NCI-H774 (cell line): Measurements from ENCODE around the gene KLK6.
"Not testable (repeated sequence)": the region's sequence is repeated elsewhere in the genome, so short reads cannot be mapped to it uniquely, and the experiment has no call there.

Experiments used
- DNase-seq: peaks from one replicate; lab custom pipeline; 2025; lab: John Stamatoyannopoulos, UW

KLK6 gene

GRCh38 chr19:50992666-50993035 is 23.3 kb upstream of the KLK6 start:
- no peak for DNase-seq

- DNase-seq: not testable (repeated sequence)
Measured at GRCh38 chr19:50984416-50984815, 15.0 kb upstream of the KLK6 start.

DNA sequence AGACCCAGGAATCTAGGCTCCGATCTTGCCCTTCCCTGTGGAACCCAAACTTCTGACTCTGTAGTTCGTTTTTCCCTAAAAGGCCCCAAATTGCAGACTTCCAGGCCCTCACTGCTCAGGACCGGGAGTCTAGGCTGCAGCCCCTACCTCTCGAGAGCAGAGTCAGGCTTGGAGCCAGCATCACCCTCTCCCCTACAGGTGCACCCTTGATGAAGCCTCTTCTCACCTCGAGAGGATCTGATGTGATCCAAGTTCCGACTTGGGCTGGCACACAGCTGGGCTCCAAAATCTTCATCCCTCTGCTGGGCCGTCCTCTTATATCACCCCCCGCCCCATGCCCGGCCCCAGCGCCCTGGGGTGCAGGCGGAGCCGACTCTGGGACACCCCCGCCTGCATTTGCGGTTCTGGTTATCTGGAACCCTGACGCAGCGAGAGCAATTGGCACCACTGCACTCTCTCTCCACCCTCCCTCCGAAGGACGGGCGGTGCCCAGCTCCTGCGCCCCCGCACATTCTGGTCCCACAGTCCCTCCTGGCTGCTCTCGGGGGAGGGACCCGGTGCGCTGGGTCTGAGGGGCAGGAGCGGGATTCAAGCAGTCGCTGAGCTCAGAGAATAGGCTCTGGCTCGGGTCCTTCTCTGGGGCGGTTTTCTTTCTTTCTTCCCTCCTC is 14.4 kb upstream of the KLK6 start, which contains the start of gene KLK7:
KLK7 (minus strand) TSS at position 293 of the 668 bp plus-strand sequence. CDS start 1,518 bp downstream, outside the sequence.
- no peak for DNase-seq

GRCh38 chr19:50982186-50982585 is 12.8 kb upstream of the KLK6 start:
- DNase-seq: no peak

DNA sequence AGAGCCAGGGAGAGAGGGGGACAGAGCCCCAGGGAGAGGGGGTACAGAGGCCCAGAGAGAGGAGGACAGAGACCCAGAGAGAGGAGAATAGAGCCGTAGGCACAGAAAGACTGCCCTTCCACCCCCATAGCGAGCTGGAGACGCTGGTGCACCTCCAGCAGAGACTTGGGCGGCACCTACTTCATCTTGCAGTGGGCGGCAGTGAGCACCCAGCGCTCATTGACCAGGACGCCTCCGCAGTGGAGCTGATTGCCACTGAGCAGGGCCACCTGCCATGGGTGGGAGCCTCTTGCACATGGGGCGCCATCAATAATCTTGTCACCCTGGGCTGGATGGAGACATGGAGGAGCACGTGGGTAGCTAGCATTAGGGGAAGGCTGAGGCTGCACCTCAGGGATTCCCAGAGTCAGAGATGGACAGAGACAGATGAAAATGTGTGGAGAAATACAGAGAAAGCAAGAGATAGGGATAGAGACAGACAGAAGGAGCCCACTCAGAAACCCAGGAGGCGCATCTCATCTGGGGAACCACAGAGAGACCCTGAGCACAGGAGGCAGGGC is 12.3 kb upstream of the KLK6 start:
- no peak for DNase-seq

DNA sequence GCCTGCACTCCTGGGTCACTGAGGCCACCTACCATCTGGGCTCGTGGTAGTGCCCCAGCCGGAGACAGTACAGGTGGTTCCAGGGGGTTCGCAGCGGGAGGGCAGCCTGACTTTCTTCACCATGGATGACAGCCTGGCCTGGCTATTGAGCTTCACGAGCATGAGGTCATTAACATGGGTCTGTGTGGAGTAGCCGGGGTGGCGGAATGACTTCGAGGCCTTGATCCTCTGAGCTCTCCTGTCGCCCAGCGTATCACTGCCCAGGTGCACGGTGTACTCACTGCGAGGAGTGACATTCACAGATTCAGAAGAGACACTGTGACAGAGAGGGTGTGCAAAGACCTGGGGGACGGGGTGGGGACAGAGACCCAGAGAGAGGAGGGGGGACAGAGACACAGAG is 10.8 kb upstream of the KLK6 start:
- no peak for DNase-seq

- DNase-seq: no peak
Measured at GRCh38 chr19:50979758-50980157, 10.4 kb upstream of the KLK6 start.

DNA sequence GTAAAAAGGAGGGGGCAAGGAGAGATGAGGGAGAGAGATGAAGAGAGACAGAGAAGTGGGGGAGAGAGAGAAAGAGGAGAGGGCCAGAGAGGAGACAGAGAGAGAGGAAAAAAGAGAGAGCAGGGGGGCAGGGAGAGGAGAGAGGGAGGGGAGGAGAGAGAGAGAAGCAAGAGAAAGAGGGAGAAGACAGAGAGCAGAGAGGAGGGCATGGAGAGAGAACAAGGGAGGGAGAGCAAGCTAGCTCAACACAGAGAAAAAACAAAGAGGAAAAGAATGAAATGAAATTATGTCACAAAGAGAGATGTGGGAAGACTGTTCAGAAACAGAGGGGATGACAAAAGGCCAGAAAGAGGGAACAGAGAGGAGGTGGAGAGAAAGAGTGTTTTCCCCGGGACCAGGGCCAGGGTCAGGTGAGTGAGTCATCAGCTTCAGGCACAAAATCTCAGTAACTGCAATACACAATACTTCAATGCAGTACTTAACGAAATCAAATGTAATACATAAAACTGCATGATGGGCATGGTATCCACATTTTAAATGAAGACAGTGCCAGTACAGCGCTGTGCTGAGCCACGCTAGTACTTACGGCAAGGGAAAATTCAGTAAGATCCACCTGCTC is 9.5 kb upstream of the KLK6 start:
- DNase-seq: no peak

GRCh38 chr19:50977626-50978025 is 8.2 kb upstream of the KLK6 start:
- no peak for DNase-seq

- no peak for DNase-seq
Measured at GRCh38 chr19:50975766-50976165, 6.4 kb upstream of the KLK6 start.

DNA sequence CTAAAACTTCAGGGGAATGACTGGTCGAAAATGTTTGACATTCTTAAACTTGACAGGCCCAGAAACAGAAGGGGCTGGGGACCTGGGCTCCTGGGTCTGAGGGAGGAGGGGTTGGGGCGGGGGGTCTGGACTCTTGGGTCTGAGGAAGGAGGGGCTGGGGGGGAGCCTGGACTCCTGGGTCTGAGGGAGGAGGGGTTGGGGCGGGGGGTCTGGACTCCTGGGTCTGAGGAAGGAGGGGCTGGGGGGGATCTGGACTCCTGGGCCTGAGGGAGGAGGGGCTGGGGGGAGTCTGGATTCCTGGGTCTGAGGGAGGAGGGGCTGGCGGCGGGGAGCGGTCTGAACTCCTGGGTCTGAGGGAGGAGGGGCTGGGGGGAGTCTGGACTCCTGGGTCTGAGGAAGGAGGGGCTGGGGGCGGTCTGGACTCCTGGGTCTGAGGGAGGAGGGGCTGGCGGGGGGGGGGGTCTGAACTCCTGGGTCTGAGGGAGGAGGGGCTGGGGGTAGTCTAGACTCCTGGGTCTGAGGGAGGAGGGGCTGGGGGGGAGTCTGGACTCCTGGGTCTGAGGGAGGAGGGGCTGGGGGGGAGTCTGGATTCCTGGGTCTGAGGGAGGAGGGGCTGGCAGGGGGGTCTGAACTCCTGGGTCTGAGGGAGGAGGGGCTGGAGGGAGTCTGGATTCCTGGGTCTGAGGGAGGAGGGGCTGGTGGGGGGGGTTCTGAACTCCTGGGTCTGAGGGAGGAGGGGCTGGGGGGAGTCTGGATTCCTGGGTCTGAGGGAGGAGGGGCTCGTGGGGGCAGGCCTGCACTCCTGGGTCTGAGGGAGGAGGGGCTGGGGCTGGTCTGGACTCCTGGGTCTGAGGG is 5.5 kb upstream of the KLK6 start:
- no peak for DNase-seq

GRCh38 chr19:50972795-50973376 is 3.5 kb upstream of the KLK6 start:
- DNase-seq: no peak

DNA sequence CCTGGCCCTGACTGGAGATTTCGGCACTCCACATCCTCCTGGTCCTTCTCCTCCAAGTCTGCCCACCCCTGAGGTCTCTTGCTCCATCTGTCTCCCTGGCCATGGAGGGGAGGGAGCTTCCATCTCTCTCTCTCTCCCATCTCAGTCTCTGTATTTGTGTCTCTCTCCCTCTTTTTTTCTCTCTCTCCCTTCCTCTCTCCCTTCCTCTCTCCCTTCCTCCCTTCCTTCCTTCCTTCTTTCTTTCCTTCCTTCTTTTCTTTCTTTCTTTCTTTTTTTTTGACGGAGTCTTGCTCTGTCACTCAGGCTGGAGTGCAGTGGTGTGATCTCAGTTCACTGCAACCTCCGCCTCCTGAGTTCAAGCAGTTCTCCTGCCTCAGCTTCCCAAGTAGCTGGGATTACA is 419 bp upstream of the KLK6 start:
- DNase-seq: not testable (repeated sequence)

- no peak for DNase-seq
Measured at GRCh38 chr19:50968716-50969412, 527 bp downstream of the KLK6 start.

- no peak for DNase-seq
Measured at GRCh38 chr19:50967929-50968715, 1.3 kb downstream of the KLK6 start.

DNA sequence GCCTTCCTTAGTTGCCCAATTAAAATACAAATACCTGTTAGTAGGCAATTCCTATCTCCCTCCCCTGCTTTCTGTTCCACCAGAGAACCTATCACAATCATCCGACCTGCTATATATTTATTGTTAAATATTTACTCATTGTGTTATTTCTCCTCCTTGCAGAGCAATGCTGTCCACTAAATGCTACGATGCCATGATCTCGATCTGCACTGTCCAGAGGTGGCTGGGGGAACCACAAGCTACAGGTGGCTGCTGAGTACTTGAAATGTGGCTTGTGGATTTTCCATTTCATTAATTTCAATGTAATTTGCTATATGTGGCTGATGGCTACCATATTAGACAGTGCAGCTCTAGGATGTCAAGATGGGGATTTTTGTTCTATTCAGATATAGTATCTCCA is 5.1 kb downstream of the KLK6 start:
- DNase-seq: no peak

DNA sequence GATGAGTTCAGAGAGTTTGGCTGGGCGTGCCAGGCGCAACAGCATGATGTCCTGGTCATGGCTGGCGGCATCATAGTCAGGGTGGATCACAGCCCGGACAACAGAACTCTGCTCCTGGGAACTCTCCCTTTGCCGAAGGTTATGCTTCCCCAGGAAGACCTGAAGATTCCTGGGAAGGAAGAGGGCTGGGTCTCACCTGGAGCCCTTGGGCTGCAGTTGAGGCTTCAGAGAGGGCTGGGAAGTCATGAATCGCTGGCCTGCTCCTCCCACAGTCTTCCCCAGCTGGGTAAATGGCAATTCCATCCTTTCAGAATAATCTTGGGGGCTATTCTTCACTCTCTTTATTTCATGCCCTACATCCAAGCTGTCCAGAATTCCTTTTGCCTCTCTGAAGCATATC is 6.0 kb downstream of the KLK6 start:
- no peak for DNase-seq

GRCh38 chr19:50962245-50962644 is 7.1 kb downstream of the KLK6 start:
- DNase-seq: no peak

- no peak for DNase-seq
Measured at GRCh38 chr19:50959731-50960500, 9.5 kb downstream of the KLK6 start.

- no peak for DNase-seq
Measured at GRCh38 chr19:50957587-50957986, 11.8 kb downstream of the KLK6 start.
